BE2C (cell line): ENCODE data around the gene ATF2.

Experiments
- DNase-seq: peaks from one replicate; pipeline ENCODE4 v3.0.0-alpha.2; 2020
- H3K27me3 ChIP-seq: fragments of 250-450 bp; sonication (Bioruptor Pico); 2 replicates; pipeline ENCODE4 v1.5.1; 2020; ENCODE audit warnings: mild to moderate bottlenecking
- H3K36me3 ChIP-seq: fragments of 250-450 bp; sonication (Bioruptor Pico); 2 replicates; pipeline ENCODE4 v1.5.1; 2020; ENCODE audit warnings: mild to moderate bottlenecking
- H3K4me1 ChIP-seq: fragments of 250-450 bp; sonication (Bioruptor Pico); 2 replicates; pipeline ENCODE4 v1.5.1; 2020
- H3K4me3 ChIP-seq: 2 replicates; pipeline ENCODE4 v1.5.1; 2011; ENCODE audit warnings: low read depth, low read length
- H3K9me3 ChIP-seq: fragments of 250-450 bp; sonication (Bioruptor Pico); 2 replicates; pipeline ENCODE4 v1.5.1; 2020
- CTCF ChIP-seq: IDR thresholded peaks from 2 replicates; pipeline ENCODE4 v1.5.1; 2012; ENCODE audit warnings: mild to moderate bottlenecking, low read depth, low read length

Gene ATF2

GRCh38 chr2:175154661-175155082, 13.3 kb downstream of the ATF2 start:
- no peak for DNase-seq
- H3K4me1 ChIP-seq, result no peaks in the 10 kb centered on the region
- no peaks in the 10 kb centered on the region for H3K36me3 ChIP-seq
- no peaks in the 10 kb centered on the region for H3K27me3 ChIP-seq
- no peaks in the 10 kb centered on the region for H3K9me3 ChIP-seq
- no peak overlapping the region for H3K4me3 ChIP-seq
- no peak for TF ChIP-seq CTCF

GRCh38 chr2:175152242-175152641, 15.8 kb downstream of the ATF2 start:
- no peaks in the 10 kb centered on the region for H3K27me3 ChIP-seq
- H3K9me3 ChIP-seq, result no peaks in the 10 kb centered on the region
- no peaks in the 10 kb centered on the region for H3K4me1 ChIP-seq
- no peak overlapping the region for H3K4me3 ChIP-seq
- no peak for DNase-seq
- TF ChIP-seq CTCF, result no peak
- no peaks in the 10 kb centered on the region for H3K36me3 ChIP-seq

- Histone ChIP-seq H3K36me3 (no peaks in the 10 kb centered on the region), H3K27me3 (no peaks in the 10 kb centered on the region), H3K4me3 (no peak overlapping the region), H3K9me3 (no peaks in the 10 kb centered on the region), H3K4me1 (no peaks in the 10 kb centered on the region)
- TF ChIP-seq CTCF, result no peak
- DNase-seq, result no peak
Observed at GRCh38 chr2:175151791-175152190, 16.2 kb downstream of the ATF2 start.

- Histone ChIP-seq H3K4me3 (no peak overlapping the region), H3K4me1 (no peaks in the 10 kb centered on the region), H3K36me3 (no peaks in the 10 kb centered on the region; the same call in 1 of the 2 replicates), H3K27me3 (no peaks in the 10 kb centered on the region), H3K9me3 (no peaks in the 10 kb centered on the region)
- TF ChIP-seq CTCF, result no peak
- no peak for DNase-seq
Observed at GRCh38 chr2:175147186-175147585, 20.8 kb downstream of the ATF2 start.

- Histone ChIP-seq H3K27me3 (no peaks in the 10 kb centered on the region), H3K4me3 (no peak overlapping the region), H3K4me1 (no peaks in the 10 kb centered on the region), H3K9me3 (no peaks in the 10 kb centered on the region), H3K36me3 (no peaks in the 10 kb centered on the region; the same call in 1 of the 2 replicates)
- DNase-seq, result no peak
- no peak for TF ChIP-seq CTCF
Observed at GRCh38 chr2:175143678-175144077, 24.3 kb downstream of the ATF2 start.

GRCh38 chr2:175143191-175143590, 24.8 kb downstream of the ATF2 start:
- no peak for DNase-seq
- Histone ChIP-seq H3K27me3 (no peaks in the 10 kb centered on the region), H3K9me3 (no peaks in the 10 kb centered on the region), H3K36me3 (no peaks in the 10 kb centered on the region; the same call in 1 of the 2 replicates), H3K4me3 (no peak overlapping the region), H3K4me1 (no peaks in the 10 kb centered on the region)
- no peak for TF ChIP-seq CTCF
